Measurements from ENCODE around the gene RNASE8. TPM values are rescaled to one million over a fixed set of nuclear protein-coding genes. Genes with fewer than 3 reads are reported as not detected.

Gene RNASE8
- total and polyA plus RNA-seq, 10 of the 15 experiments (the other 5 are each of a cell fraction or from before 2014, with no cell fraction given), result not detected

- no peaks in the 10 kb centered on the region for H3K9me3 ChIP-seq (replicated peaks; ENCODE audit: control insufficient read depth, insufficient read depth, low read length)
- no peak overlapping the region for H3K4me3 ChIP-seq
- RAD21 ChIA-PET (ENCODE audit: unreplicated experiment), result interaction anchor here (1.0 to 3.2 kb wide), 8 partner anchors 10 to 406 kb away, joined by 3 to 51 read pairs (median 9); partner anchors contain the start of genes ARHGEF40 and TMEM253
- no peaks in the 10 kb centered on the region for H3K36me3 ChIP-seq (ENCODE audit: control insufficient read depth in 2 of 2, insufficient read depth in 2 of 2, low read length in 1 of 2)
- TF ChIP-seq ETV6 (conservative IDR thresholded peaks at IDR 0.05 in 1 of 2, IDR thresholded peaks at IDR 0.05 in 1 of 2; ENCODE audit: borderline replicate concordance in 1 of 2, low read depth in 1 of 2) (no peak), JUND (IDR thresholded peaks at IDR 0.05; ENCODE audit: low read depth, low read length) (no peak), DPF2 (IDR thresholded peaks at IDR 0.05) (no peak), CHD1 (IDR thresholded peaks at IDR 0.05; ENCODE audit: low read depth, low read length) (no peak)
- TF ChIP-seq, protein P1, sequence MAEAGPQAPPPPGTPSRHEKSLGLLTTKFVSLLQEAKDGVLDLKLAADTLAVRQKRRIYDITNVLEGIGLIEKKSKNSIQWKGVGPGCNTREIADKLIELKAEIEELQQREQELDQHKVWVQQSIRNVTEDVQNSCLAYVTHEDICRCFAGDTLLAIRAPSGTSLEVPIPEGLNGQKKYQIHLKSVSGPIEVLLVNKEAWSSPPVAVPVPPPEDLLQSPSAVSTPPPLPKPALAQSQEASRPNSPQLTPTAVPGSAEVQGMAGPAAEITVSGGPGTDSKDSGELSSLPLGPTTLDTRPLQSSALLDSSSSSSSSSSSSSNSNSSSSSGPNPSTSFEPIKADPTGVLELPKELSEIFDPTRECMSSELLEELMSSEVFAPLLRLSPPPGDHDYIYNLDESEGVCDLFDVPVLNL (IDR thresholded peaks at IDR 0.05; ENCODE audit: low read depth, low read length), result no peak
- TF ChIP-seq, protein P2, sequence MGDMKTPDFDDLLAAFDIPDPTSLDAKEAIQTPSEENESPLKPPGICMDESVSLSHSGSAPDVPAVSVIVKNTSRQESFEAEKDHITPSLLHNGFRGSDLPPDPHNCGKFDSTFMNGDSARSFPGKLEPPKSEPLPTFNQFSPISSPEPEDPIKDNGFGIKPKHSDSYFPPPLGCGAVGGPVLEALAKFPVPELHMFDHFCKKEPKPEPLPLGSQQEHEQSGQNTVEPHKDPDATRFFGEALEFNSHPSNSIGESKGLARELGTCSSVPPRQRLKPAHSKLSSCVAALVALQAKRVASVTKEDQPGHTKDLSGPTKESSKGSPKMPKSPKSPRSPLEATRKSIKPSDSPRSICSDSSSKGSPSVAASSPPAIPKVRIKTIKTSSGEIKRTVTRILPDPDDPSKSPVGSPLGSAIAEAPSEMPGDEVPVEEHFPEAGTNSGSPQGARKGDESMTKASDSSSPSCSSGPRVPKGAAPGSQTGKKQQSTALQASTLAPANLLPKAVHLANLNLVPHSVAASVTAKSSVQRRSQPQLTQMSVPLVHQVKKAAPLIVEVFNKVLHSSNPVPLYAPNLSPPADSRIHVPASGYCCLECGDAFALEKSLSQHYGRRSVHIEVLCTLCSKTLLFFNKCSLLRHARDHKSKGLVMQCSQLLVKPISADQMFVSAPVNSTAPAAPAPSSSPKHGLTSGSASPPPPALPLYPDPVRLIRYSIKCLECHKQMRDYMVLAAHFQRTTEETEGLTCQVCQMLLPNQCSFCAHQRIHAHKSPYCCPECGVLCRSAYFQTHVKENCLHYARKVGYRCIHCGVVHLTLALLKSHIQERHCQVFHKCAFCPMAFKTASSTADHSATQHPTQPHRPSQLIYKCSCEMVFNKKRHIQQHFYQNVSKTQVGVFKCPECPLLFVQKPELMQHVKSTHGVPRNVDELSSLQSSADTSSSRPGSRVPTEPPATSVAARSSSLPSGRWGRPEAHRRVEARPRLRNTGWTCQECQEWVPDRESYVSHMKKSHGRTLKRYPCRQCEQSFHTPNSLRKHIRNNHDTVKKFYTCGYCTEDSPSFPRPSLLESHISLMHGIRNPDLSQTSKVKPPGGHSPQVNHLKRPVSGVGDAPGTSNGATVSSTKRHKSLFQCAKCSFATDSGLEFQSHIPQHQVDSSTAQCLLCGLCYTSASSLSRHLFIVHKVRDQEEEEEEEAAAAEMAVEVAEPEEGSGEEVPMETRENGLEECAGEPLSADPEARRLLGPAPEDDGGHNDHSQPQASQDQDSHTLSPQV (IDR thresholded peaks at IDR 0.05), result no peak
- H3K27ac ChIP-seq (ENCODE audit: control insufficient read depth, insufficient read depth), result no peak overlapping the region
- H4K20me1 ChIP-seq (ENCODE audit: control insufficient read depth, insufficient read depth), result no peaks in the 10 kb centered on the region
- POLR2A ChIA-PET, result interaction anchor here (0.8 to 1.9 kb wide), 2 partner anchors 9 to 12 kb away, joined by 4 to 5 read pairs; no protein-coding TSS in a partner anchor
- FAIRE-seq, result no peak
- no peaks in the 10 kb centered on the region for H3K4me1 ChIP-seq (ENCODE audit: control insufficient read depth, insufficient read depth, low read length)
- no peak for DNase-seq (ENCODE audit: low read depth, low spot score)
- no peak for ATAC-seq
- SMC1A ChIA-PET (ENCODE audit: uncharacterized antibody, unreplicated experiment), result interaction anchor here (0.9 to 5.9 kb wide), 7 partner anchors 8 to 79 kb away, joined by 4 to 78 read pairs (median 7); partner anchors contain the start of gene TMEM253
- H3K9ac ChIP-seq (ENCODE audit: control insufficient read depth, insufficient read depth, low read length), result no peak overlapping the region
- H2AFZ ChIP-seq (ENCODE audit: control insufficient read depth, low read depth, low read length), result no peak overlapping the region
- CTCF ChIA-PET, result interaction anchor here (1.0 to 6.9 kb wide), 16 partner anchors 9 to 87 kb away, joined by 3 to 194 read pairs (median 8); partner anchors contain the start of genes ARHGEF40, RNASE8 and TMEM253
- H3K27me3 ChIP-seq (replicated peaks in 1 of 2; ENCODE audit: control insufficient read depth in 2 of 2, insufficient read depth in 2 of 2, low read length in 1 of 2), result peaks cover 0 to 3% of the 10 kb centered on the region in 2 experiments; a peak in 2 of 4 replicates
- WGBS (ENCODE audit: insufficient coverage, insufficient replicate concordance, low lambda C conversion rate, missing lambda C conversion rate), result 56% methylated on average over 30 of the region's 36 CpGs
- intact Hi-C loops (cut with micrococcal nuclease; ENCODE audit: unreplicated experiment), result no loop called here
- no TSS peak for BruUV-seq (replicated peaks)
- in situ Hi-C loops (cut with MboI), result no loop called here
- no peaks in the 10 kb centered on the region for H3K79me2 ChIP-seq (ENCODE audit: control insufficient read depth, insufficient read depth, low read length)
- no peak overlapping the region for H3K4me2 ChIP-seq (ENCODE audit: control insufficient read depth, insufficient read depth)
These were observed 35.4 kb downstream of the RNASE8 start for GRCh38 chr14:21093018-21093417.

Measured in GM12878 (cell line).